Left ventricle myocardium inferior (tissue), 1 donor: ENCODE measurements around the gene BCAR3. TPM values are rescaled to one million over a fixed set of nuclear protein-coding genes. Genes with fewer than 3 reads are reported as not detected.

Experiments
- DNase-seq: peaks from one replicate; pipeline ENCODE4 v3.0.0-alpha.2; 2020
- H3K27ac ChIP-seq: fragments of 200-600 bp; replicated peaks from 2 replicates; pipeline ENCODE4 v1.8.0; 2021
- H3K27me3 ChIP-seq: fragments of 200-600 bp; 2 replicates; pipeline ENCODE4 v1.8.0; 2021; ENCODE audit warnings: low read depth
- H3K36me3 ChIP-seq: fragments of 200-600 bp; 2 replicates; pipeline ENCODE4 v1.8.0; 2021
- H3K4me1 ChIP-seq: fragments of 200-600 bp; 2 replicates; pipeline ENCODE4 v1.8.0; 2021
- H3K4me3 ChIP-seq: fragments of 200-600 bp; 2 replicates; pipeline ENCODE4 v1.8.0; 2021; ENCODE audit warnings: mild to moderate bottlenecking, moderate library complexity
- H3K9me3 ChIP-seq: fragments of 200-600 bp; replicated peaks from 2 replicates; pipeline ENCODE4 v1.8.0; 2021
- intact Hi-C: fragments of 100-400 bp; cut with micrococcal nuclease; formaldehyde crosslinking; loops from one replicate; pipeline ENCODE4 v1.11.0; 2022
- total RNA-seq: library from RNA; stranded (reverse); fragmentation: NEBNext Ultra II Directional; extraction: Animal tissue kit (Norgen Biotek cat#: 25700); gene quantifications from one replicate; pipeline ENCODE4 v1.2.1, GENCODE V29; 2021
- TF ChIP-seq, protein P1 (sequence below): fragments of 200-600 bp; IDR thresholded peaks from 2 replicates; pipeline ENCODE4 v1.8.0; 2021; ENCODE audit warnings: antibody characterized with exemption, mild to moderate bottlenecking, borderline replicate concordance
- donor health status: DM: no; HTN: yes; CAD: no; lungs with severe emphysema.

BCAR3 gene
- total RNA-seq, 1 donor from 2014 or later, result 23.5 TPM

DNA sequence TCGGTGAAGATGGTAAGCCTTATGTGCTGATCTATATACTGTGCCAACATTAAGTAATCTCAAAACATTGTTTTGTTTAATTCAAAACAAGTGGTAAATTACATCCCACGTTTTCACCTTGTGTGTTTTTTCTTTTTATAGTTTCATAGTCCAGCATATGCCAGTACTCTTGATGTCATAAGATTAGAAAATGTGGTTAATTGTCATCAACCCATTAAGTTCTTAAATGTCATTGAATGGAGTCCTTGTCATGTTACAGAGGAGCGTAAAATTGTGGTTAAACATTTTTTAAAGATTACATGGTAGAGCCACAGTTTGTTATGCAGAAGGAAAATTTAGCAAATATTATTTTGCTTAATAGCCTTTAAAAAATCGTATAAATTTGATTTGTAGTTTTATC lies 140.6 kb downstream of the BCAR3 start:
- H3K4me3 ChIP-seq, result no peak overlapping the region
- peaks cover 11% of the 10 kb centered on the region for H3K36me3 ChIP-seq
- TF ChIP-seq, protein P1, sequence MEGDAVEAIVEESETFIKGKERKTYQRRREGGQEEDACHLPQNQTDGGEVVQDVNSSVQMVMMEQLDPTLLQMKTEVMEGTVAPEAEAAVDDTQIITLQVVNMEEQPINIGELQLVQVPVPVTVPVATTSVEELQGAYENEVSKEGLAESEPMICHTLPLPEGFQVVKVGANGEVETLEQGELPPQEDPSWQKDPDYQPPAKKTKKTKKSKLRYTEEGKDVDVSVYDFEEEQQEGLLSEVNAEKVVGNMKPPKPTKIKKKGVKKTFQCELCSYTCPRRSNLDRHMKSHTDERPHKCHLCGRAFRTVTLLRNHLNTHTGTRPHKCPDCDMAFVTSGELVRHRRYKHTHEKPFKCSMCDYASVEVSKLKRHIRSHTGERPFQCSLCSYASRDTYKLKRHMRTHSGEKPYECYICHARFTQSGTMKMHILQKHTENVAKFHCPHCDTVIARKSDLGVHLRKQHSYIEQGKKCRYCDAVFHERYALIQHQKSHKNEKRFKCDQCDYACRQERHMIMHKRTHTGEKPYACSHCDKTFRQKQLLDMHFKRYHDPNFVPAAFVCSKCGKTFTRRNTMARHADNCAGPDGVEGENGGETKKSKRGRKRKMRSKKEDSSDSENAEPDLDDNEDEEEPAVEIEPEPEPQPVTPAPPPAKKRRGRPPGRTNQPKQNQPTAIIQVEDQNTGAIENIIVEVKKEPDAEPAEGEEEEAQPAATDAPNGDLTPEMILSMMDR, result no peak
- H3K27me3 ChIP-seq, result no peaks in the 10 kb centered on the region
- no peaks in the 10 kb centered on the region for H3K9me3 ChIP-seq
- H3K27ac ChIP-seq, result no peak overlapping the region
- no peak for DNase-seq
- intact Hi-C loops, result no loop called here
- no peaks in the 10 kb centered on the region for H3K4me1 ChIP-seq

DNA sequence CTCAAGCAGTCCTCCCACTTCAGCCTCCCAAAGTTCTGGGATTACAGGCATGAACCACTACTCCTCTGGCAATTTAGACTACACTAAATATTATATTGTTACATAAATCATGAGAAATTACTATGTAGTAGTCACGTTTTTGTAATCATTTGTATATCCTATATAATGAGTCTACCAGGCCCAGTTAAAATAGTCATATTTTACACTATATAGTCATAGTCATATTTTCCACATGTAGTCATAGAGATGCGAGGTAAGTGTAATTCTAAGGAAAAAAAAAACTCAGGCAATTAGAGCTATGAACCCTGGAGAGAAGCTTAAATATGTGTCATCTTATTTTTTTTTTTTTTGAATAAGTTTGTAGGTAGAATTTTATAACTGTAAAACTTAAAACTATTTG lies 143.7 kb downstream of the BCAR3 start:
- Histone ChIP-seq H3K4me1 (peaks cover 4% of the 10 kb centered on the region), H3K36me3 (peaks cover 10% of the 10 kb centered on the region), H3K4me3 (no peak overlapping the region), H3K27me3 (no peaks in the 10 kb centered on the region), H3K9me3 (no peaks in the 10 kb centered on the region), H3K27ac (peak overlapping the region; percentile 16)
- DNase-seq, result no peak
- TF ChIP-seq, protein P1, result no peak
- intact Hi-C loops, result no loop called here

DNA sequence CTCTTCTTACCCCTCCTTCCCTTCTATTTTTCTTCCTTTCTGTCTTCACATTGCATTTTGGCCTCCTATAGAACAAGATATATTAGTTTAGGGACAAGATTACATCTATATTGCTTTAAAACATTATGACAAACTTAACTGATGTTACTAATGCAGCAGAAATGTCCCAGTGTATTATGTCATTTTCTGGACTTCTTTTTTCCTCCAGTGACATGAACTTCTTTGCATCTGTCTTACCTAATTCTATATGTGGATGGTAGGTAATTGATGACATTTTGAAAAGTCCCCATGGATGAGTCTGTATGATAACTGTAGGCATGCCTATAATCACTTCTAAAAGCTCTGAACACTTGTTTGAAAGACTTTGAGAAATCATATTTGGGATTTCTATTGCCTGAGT lies 144.2 kb downstream of the BCAR3 start:
- intact Hi-C loops, result no loop called here
- peak overlapping the region; percentile 16 for H3K27ac ChIP-seq
- no peak for DNase-seq
- TF ChIP-seq, protein P1, result no peak
- peaks cover 4% of the 10 kb centered on the region for H3K4me1 ChIP-seq
- no peaks in the 10 kb centered on the region for H3K9me3 ChIP-seq
- no peaks in the 10 kb centered on the region for H3K27me3 ChIP-seq
- no peak overlapping the region for H3K4me3 ChIP-seq
- peaks cover 13% of the 10 kb centered on the region for H3K36me3 ChIP-seq

DNA sequence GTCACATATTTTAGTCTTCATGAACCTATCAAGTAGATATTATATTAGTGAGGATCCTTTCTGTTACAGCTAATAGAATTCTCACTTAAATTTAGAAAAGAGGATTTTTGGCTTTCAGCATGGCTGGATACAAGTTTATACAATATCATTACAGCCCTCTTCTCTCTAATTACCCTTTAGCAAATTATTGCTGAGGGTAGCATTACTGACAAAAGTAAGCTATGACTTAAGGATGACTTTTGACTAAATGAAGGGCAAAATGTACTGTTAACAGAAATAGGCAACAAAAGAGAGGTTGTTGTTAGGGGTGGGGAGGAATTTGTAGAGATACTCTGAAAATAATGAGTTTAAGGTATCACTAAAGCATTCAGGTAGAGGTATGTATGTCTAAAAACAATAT lies 148.0 kb downstream of the BCAR3 start:
- Histone ChIP-seq H3K4me3 (no peak overlapping the region), H3K27ac (no peak overlapping the region), H3K9me3 (no peaks in the 10 kb centered on the region), H3K27me3 (no peaks in the 10 kb centered on the region), H3K4me1 (peaks cover 4% of the 10 kb centered on the region), H3K36me3 (peaks cover 35% of the 10 kb centered on the region)
- TF ChIP-seq, protein P1, result no peak
- DNase-seq, result no peak
- intact Hi-C loops, result no loop called here

DNA sequence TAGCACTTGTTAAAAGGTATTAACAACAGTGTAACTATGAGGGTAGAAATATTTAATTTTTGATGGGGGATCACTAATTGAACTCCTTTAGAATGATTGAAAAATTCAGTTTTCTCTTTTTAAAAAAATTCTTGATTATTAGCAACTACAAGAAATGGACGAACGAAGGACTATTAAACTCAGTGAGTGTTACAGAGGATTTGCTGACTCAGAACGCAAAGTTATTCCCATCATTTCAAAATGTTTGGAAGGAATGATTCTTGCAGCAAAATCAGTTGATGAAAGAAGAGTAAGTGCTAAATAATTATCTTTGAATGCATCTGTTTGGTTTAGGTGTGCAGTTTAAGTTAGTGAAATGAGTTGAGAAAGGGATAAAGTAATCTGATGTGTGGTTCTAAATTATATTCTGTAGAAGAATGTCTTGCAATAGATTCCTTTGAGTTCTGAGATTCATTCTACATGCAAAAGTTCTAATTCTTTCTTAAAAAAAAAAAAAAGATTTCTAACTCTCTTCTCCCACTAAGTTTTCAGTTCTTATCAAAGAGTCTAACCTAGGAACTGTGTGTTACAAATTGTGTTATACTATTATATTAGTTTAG lies 148.8 kb downstream of the BCAR3 start:
- H3K27ac ChIP-seq, result no peak overlapping the region
- DNase-seq, result no peak
- H3K4me3 ChIP-seq, result no peak overlapping the region
- H3K36me3 ChIP-seq, result peaks cover 35% of the 10 kb centered on the region
- intact Hi-C loops, result no loop called here
- H3K4me1 ChIP-seq, result peaks cover 4% of the 10 kb centered on the region
- TF ChIP-seq, protein P1, result no peak
- H3K27me3 ChIP-seq, result no peaks in the 10 kb centered on the region
- H3K9me3 ChIP-seq, result no peaks in the 10 kb centered on the region

- Histone ChIP-seq H3K27me3 (no peaks in the 10 kb centered on the region), H3K27ac (no peak overlapping the region), H3K4me3 (no peak overlapping the region), H3K36me3 (peaks cover 35% of the 10 kb centered on the region), H3K4me1 (peaks cover 4% of the 10 kb centered on the region), H3K9me3 (no peaks in the 10 kb centered on the region)
- TF ChIP-seq, protein P1, result no peak
- DNase-seq, result no peak
- intact Hi-C loops, result no loop called here
Measured at GRCh38 chr1:93531193-93531592, 150.4 kb downstream of the BCAR3 start.
